Measurements from ENCODE around the gene SWT1. TPM values are rescaled to one million over a fixed set of nuclear protein-coding genes. Genes with fewer than 3 reads are reported as not detected.
A peak's percentile ranks its signal among the peaks of the same experiment; 100 is the strongest.
"Not testable (repeated sequence)": the region's sequence is repeated elsewhere in the genome, so short reads cannot be mapped to it uniquely, and the experiment has no call there.

SWT1 gene
- total and polyA plus RNA-seq, 12 donors = 1.4 to 7.9 (median 6.0) TPM

- intact Hi-C loops (cut with DNase I) = loop anchor here in 3 of 10 donors (5.0 to 10.0 kb wide), 3 partner anchors 351 to 431 kb away; no protein-coding TSS in a partner anchor
- Histone ChIP-seq H3K4me1 (peaks cover 0 to 13% (median 0%) of the 10 kb centered on the region in 9 donors), H3K9me3 (no peaks in the 10 kb centered on the region), H3K27ac (no peak overlapping the region), H3K4me3 (no peak overlapping the region), H3K27me3 (no peaks in the 10 kb centered on the region), H3K36me3 (no peaks in the 10 kb centered on the region)
- no peak for DNase-seq
- no peak for ATAC-seq
- WGBS, 2 donors = 92 to 94% methylated on average over 3 of the region's 3 CpGs
- no peak for TF ChIP-seq CTCF (IDR thresholded peaks at IDR 0.05)
Observed at GRCh38 chr1:185244015-185244747, 87.2 kb downstream of the SWT1 start.

GRCh38 chr1:185245466-185245865, 88.5 kb downstream of the SWT1 start:
- Histone ChIP-seq H3K9me3 (no peaks in the 10 kb centered on the region), H3K27ac (no peak overlapping the region), H3K36me3 (no peaks in the 10 kb centered on the region), H3K4me3 (no peak overlapping the region), H3K4me1 (peaks cover 0 to 20% (median 10%) of the 10 kb centered on the region in 9 donors), H3K27me3 (no peaks in the 10 kb centered on the region)
- DNase-seq = no peak
- no peak for ATAC-seq
- intact Hi-C loops (cut with DNase I) = loop anchor here in 2 of 10 donors (10.0 kb wide), 2 partner anchors 349 to 429 kb away; no protein-coding TSS in a partner anchor
- TF ChIP-seq CTCF (IDR thresholded peaks at IDR 0.05) = no peak
- 93% methylated on average over 2 of the region's 2 CpGs for WGBS, 2 donors

GRCh38 chr1:185249563-185249962, 92.6 kb downstream of the SWT1 start:
- DNase-seq (no peak), ATAC-seq (peak in 5 of 8 donors; percentile 41 to 88 (median 54))
- Histone ChIP-seq H3K36me3 (no peaks in the 10 kb centered on the region), H3K9me3 (no peaks in the 10 kb centered on the region), H3K4me1 (peaks cover 0 to 13% (median 5%) of the 10 kb centered on the region in 9 donors), H3K27me3 (no peaks in the 10 kb centered on the region), H3K4me3 (no peak overlapping the region), H3K27ac (peak overlapping the region in 3 of 10 donors; percentile 19 to 33 (median 30))
- intact Hi-C loops (cut with DNase I) = loop anchor here in 2 of 10 donors (10.0 kb wide), 2 partner anchors 345 to 425 kb away; no protein-coding TSS in a partner anchor
- no peak for TF ChIP-seq CTCF (IDR thresholded peaks at IDR 0.05)
- 38 to 45% methylated on average over 2 of the region's 2 CpGs for WGBS, 2 donors

GRCh38 chr1:185250063-185250462, 93.1 kb downstream of the SWT1 start:
- no peak overlapping the region for H3K4me3 ChIP-seq
- H3K27ac ChIP-seq = peak overlapping the region in 3 of 10 donors; percentile 19 to 33 (median 30)
- H3K36me3 ChIP-seq = no peaks in the 10 kb centered on the region
- H3K27me3 ChIP-seq = no peaks in the 10 kb centered on the region
- WGBS, 2 donors = 93% methylated on average over 4 of the region's 4 CpGs
- no peaks in the 10 kb centered on the region for H3K9me3 ChIP-seq
- no peak for ATAC-seq
- TF ChIP-seq CTCF (IDR thresholded peaks at IDR 0.05) = no peak
- peaks cover 0 to 13% (median 5%) of the 10 kb centered on the region in 9 donors for H3K4me1 ChIP-seq
- no peak for DNase-seq
- intact Hi-C loops (cut with DNase I) = no loop called here

GRCh38 chr1:185251928-185252327, 95.0 kb downstream of the SWT1 start:
- H3K27me3 ChIP-seq; ATAC-seq; intact Hi-C loops (cut with DNase I); H3K9me3 ChIP-seq; H3K36me3 ChIP-seq; H3K4me3 ChIP-seq; H3K27ac ChIP-seq; DNase-seq: not testable (repeated sequence)
- H3K4me1 ChIP-seq = peaks cover 0 to 13% (median 5%) of the 10 kb centered on the region in 9 donors
- 95 to 99% methylated on average over 3 of the region's 4 CpGs for WGBS, 2 donors

- H3K27ac ChIP-seq; H3K4me3 ChIP-seq; DNase-seq; H3K27me3 ChIP-seq; intact Hi-C loops (cut with DNase I); H3K9me3 ChIP-seq; ATAC-seq; H3K36me3 ChIP-seq: not testable (repeated sequence)
- H3K4me1 ChIP-seq = peaks cover 0 to 13% (median 5%) of the 10 kb centered on the region in 9 donors
- no CpG with 5 or more reads among the region's 1 CpG for WGBS, 2 donors
Observed at GRCh38 chr1:185252404-185252803, 95.4 kb downstream of the SWT1 start.

- ATAC-seq; H3K36me3 ChIP-seq; DNase-seq; H3K9me3 ChIP-seq; H3K27me3 ChIP-seq; H3K27ac ChIP-seq; intact Hi-C loops (cut with DNase I); H3K4me3 ChIP-seq: not testable (repeated sequence)
- 83 to 85% methylated on average over 5 of the region's 6 CpGs for WGBS, 2 donors
- H3K4me1 ChIP-seq = peaks cover 0 to 22% (median 11%) of the 10 kb centered on the region in 9 donors
Observed at GRCh38 chr1:185255595-185255994, 98.6 kb downstream of the SWT1 start.
